Uterus (tissue), 2 donors: Measurements from ENCODE around the gene NFKB2.

Experiments
- CTCF ChIP-seq, 4 experiments: fragments of 200-600 bp in 2 of 4; fragments of 450-650 bp in 2 of 4; sonication (generic) in 2 of 4; IDR thresholded peaks; one replicate each; pipeline ENCODE4 v1.5.1; 2016 to 2019; ENCODE audit warnings: antibody characterized with exemption in 4 of 4, mild to moderate bottlenecking in 2 of 4, moderate library complexity in 1 of 4
- POLR2A ChIP-seq, 2 donors: fragments of 450-650 bp; IDR thresholded peaks; one replicate each; pipeline ENCODE4 v1.6.1; 2016; ENCODE audit warnings: antibody characterized with exemption in 2 of 2, mild to moderate bottlenecking in 1 of 2, moderate library complexity in 1 of 2

DNA sequence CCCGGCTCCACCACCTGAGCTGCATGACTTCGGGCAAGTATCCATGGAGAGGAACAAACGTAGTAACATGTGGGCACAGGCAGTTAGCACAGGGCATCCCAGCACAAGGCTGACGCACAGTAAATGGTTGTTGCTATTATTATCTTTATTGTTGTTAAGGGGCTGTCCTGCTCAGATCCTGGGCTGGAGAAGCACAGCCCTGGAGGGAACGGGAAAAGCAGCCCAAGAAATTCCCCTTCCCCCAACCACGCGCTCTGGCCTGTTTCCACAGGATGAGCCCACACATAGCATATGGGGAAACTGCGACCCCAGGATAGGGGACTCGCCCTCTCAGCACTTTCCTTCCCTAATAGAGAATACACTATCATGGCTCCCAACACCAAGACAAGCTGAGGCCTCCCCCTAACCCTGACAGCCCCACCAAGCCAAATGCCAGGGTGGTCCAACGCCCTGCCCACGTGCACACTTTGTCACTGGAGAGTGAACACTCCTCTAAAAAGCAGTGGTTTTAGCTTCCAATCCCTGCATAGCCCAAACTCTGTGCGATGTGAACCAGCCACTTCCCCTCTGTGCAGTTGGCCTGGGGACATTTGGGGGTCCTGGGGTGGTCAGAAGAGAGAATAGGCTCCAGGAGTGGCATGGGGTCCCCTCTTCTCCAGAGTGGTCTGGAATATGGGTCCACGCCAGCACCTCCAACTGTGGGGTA is 12.1 kb downstream of the NFKB2 start:
- TF ChIP-seq CTCF (IDR thresholded peaks at IDR 0.05) (no peak), POLR2A (IDR thresholded peaks at IDR 0.05) (no peak)
